NCI-H146 treated with DMSO at 0.1 percent for 48 hours (cell line): ENCODE measurements around the gene SSBP3.
"Not testable (repeated sequence)": the region's sequence is repeated elsewhere in the genome, so short reads cannot be mapped to it uniquely, and the experiment has no call there.

Source experiments
- DNase-seq: peaks from one replicate; lab custom pipeline; 2025; ENCODE audit not compliant: unreplicated experiment; lab: John Stamatoyannopoulos, UW

The SSBP3 gene

GRCh38 chr1:54353959-54354358 lies 52.2 kb downstream of the SSBP3 start:
- no peak for DNase-seq

DNA sequence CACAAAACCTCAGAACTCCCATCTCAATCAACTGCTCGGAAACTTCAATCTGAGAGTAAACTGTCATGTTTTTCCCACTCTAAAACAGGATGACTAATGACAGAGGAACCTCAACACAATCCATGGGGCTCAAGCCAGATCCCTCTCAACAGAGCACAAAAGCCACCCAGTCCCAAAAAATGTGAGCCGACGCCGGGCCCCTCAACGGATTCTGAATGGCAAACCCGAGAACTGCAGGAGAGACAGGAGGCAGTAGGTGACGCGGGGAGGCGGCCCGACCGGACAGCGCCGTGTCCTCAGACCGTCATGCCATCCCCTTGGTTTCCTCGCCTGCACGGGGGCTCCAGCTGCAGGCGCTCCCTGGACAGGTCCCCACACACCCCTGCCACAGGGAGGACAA lies 53.4 kb downstream of the SSBP3 start:
- DNase-seq, result no peak

DNA sequence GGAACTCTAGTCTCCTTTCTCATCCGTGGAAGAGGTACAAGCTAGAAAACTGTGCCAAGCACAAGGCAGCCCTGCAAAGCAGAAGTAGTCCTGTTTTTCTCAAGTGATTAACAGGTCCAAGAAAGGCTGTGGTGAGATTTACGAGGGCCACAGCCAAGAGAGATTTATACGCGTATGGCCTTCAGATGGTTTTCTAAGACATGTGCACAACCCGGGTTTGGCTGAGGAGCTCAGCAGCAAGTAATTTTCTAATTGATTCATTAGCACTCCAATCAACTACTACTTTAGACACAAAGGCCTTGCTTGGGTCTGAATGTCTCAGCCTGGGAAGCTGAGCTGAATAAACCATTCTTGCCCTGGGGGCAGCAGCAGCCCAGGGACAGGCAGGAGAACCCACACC lies 55.8 kb downstream of the SSBP3 start:
- no peak for DNase-seq

DNA sequence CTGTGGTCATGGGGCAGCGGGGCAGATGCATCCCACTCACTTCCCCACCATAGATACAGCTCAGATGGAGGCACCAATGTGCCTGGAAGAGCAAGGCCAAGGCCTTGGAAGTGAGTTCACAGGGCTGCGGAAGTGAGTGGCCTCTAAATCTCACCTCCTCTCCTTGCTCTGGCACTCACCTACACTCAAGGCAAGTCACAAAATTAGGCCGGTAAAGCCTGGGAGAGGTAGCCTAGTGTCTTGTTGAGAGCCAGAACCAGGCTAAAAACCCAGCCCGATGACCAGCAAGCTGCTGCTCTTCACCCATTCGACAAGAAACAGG lies 57.5 kb downstream of the SSBP3 start:
- no peak for DNase-seq

DNA sequence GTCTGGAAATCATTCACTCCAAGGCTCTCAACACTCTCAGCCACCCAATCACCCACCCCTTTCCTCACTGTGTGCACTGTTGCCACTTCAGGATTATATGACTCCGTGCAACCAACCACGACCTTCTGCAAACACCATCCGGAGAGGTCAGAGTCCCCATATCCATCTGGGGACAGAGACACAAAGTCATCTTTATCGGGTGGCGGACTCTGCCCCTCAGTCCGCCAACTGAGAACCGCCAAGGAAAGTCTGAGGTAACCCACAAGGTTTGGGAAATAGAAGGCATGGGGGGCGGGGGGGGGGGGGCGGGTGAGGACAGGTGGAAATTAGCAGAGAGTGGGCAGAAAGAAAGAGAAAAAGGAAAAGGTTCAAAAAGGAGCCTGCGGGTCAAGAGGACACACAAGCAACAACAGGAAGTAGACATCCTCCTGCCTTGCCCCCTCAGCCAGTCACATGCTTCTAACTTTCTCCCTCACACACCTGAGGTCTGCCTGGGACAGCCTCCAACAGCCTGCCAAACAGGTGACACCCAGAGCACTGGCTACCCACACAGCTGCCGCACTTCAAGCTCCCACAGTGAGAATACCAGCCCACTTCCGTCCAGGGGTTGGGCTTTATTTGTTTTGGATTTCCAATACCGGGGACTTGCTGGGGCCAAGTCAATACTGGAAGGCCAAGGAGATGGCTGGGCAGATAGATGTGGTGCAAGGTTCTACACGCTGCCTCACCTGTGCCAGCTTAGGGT lies 58.1 kb downstream of the SSBP3 start:
- DNase-seq, result peak; percentile 38

- no peak for DNase-seq
Observed at GRCh38 chr1:54347261-54347954, 58.8 kb downstream of the SSBP3 start.

- not testable (repeated sequence) for DNase-seq
Observed at GRCh38 chr1:54345548-54345947, 60.6 kb downstream of the SSBP3 start.

DNA sequence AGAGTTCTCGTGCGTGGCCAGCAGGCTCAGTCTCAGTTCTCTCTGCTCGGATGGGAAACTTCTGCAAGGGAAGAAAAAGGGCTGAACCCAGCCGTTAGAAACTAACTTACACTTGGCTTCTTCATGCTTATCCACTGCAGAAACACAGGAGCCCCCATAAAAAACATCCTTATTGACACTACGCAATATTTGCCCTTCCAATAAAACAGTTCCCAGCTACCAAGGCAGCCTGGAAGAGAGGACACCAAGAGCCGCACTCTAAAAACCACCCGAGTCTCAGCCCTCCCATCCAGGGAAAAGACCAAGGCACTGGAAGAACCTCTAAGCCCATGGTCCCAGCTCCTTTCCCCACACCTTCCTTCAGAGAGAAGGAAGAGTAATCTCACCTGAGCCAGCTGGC lies 61.1 kb downstream of the SSBP3 start:
- no peak for DNase-seq

DNA sequence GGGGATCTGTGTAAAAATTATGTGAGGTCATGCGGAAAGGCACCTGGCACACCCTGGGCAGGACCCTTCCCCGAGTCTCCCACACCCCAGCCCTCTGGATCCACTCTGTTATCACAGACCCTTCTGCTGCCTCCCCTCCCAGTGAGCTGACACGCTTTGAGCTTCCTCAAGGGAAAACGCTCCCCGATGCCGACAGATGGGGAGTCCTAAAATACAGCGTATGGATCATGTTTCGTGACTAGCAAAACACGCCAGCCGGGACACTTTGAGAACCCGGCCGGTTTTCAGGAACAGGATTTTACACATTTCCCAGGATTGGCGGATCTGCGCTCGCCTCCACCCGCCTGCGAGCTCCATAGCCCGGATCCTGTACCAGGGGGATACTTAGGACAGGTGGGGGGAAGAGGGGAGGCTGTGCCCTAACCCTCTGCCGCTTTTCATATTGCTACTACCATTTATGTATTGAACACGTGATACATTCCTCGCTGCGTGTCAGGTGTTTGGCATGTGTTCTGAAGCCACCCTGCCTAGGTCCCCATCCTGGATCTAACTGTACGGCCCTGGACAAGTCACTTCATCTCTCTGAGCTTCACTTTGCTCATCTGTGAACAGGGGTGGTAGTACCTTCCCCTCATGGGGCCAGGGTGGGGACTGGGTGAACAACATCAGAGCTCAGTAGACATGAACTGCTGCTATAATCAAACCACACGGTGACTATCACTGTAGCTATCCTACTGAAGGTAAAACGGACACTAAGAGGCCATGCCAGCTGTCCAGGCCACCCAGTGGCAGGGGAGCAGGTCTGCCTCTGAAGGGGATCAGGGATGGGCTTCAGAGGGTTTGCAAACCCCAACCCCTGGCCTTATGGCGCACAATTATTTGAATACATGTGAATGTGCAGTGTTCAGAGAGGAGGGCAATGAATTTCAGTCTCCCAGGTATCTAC lies 63.2 kb downstream of the SSBP3 start:
- DNase-seq, result no peak

GRCh38 chr1:54342288-54342687 lies 63.9 kb downstream of the SSBP3 start:
- DNase-seq, result peak; percentile 24

DNA sequence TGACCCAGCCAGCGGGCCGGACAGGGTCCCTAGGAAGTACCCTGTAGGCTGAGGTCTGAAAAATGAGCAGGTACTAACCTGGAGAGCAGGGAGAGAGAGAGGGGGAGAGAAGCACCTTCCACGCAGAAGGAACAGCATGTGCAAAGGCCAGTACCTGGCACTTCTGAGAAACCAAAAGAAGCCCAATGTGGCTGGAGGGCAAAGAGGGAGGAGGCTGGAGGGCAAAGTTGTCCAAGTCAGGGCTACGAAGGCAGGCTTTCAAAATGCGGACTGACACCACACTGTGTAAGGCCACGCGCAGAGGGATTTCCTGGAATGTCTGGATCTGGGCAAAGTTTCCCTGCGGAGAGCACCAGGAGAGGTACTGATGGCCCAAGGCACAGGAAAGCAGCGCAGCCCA lies 64.4 kb downstream of the SSBP3 start:
- no peak for DNase-seq

- DNase-seq, result no peak
Observed at GRCh38 chr1:54340878-54341277, 65.3 kb downstream of the SSBP3 start.

DNA sequence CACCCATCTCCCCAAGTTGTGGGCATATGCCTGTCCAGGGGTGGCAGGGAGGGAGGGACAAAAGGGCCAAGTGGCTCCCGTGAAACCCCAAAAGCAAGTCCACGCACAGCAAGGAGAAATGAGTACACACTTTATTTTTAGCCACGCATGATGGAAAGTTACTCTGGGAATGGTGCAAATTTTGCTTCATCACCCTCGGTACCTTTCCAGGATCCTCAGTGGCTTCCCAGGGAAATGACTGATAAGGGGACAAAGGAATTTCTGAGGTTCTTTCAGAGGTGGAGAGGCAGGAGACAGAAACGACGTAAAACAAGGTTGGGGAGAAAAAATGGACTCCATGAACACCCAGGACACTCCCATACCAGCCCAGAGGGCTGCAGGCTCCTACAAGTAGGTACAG lies 65.8 kb downstream of the SSBP3 start:
- DNase-seq, result no peak

- no peak for DNase-seq
Observed at GRCh38 chr1:54339126-54339525, 67.1 kb downstream of the SSBP3 start.

DNA sequence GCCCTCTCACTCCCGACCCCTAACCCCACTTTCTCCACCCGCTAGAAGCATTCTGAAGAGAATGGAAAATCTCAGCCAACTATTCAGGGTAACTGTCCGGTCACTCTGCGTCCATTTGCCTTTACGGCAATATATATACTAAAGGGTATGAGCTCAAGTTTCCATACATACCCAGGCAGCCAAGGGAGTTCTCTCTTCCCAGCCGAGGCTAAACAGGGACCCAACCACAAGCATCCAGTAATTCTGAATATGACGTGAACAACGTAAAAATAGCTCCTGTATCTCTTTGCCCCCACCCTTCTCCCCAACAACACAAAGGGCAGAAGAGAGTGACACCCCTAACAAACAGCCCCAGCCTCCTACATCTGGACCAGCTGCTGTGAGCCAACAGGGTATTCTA lies 67.7 kb downstream of the SSBP3 start:
- no peak for DNase-seq

GRCh38 chr1:54337928-54338327 lies 68.3 kb downstream of the SSBP3 start:
- DNase-seq, result no peak

DNA sequence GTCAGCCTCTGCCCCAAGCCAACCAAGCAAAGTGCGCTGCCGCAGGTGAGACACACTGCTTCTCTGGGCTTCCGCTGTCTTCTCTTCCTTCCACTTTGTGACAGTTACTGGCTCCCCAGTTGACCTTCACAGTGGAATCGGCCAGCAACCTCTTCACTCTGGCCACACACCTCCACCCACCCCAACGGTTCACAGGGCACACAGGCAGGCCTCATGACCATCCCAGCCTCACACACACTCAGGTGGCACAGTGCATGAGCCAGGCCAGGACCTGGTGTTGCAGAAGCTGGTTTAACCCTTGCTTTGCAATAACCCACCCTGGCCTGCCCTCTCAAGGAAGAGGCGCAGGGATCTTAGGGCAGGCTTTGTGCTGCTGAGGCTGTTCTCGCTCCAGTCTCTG lies 69.2 kb downstream of the SSBP3 start:
- DNase-seq, result no peak

- DNase-seq, result no peak
Observed at GRCh38 chr1:54336116-54336515, 70.1 kb downstream of the SSBP3 start.

DNA sequence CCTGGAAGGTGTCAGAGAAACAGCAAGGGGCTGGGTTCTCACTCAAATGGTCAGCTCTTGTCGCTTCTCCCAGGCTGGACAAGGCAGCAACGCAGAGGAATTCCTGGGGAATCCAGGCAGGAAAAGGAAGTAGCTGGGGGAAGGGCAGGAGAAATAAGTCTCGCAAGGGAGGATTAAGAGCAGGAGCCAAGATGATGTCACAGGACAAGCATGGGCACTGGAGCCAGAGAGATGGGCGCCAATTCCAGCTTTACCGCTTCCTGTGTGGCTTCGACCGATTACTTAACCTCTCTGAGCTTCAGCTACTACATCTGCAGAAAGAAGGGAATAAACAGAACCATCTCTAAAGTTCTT lies 70.5 kb downstream of the SSBP3 start:
- DNase-seq, result no peak

GRCh38 chr1:54335011-54335754 lies 71.0 kb downstream of the SSBP3 start:
- no peak for DNase-seq
